Naive thymus-derived CD8-positive, alpha-beta T cell (primary cell): ENCODE measurements around the gene MPPED1. TPM values are rescaled to one million over a fixed set of nuclear protein-coding genes. Genes with fewer than 3 reads are reported as not detected.

Source experiments
- ATAC-seq, 2 donors: fragments of 150-1000 bp; cut with Tn5 transposase in 1 of 2; sonication (Bioruptor Pico), chemical (Tn5 transposase) in 1 of 2; 1 replicate in 1 of 2; 2 replicates in 1 of 2; pipeline ENCODE4 v1.10.0; 2021; ENCODE audit warnings: mild to moderate bottlenecking in 2 of 2, moderate library complexity in 2 of 2
- POLR2A ChIA-PET: fragments of 350-600 bp; sonication (Branson Sonifier 250); formaldehyde crosslinking; loops from one replicate; lab custom pipeline; 2021; ENCODE audit warnings: antibody characterized with exemption; lab: Charles Lee
- DNase-seq, 10 donors: peaks; one replicate each; pipeline versions ENCODE4 v3.0.0 to v3.0.0-alpha.2; 2020 to 2022
- H3K27ac Mint-ChIP-seq, 10 donors: one replicate each; pipeline ENCODE4 v1.8.0; 2020 to 2022; ENCODE audit warnings: mild to moderate bottlenecking in 10 of 10, mixed read lengths in 10 of 10, moderate library complexity in 4 of 10, inconsistent platforms in 1 of 10
- H3K27me3 Mint-ChIP-seq, 5 donors: one replicate each; pipeline ENCODE4 v1.8.0; 2021 to 2022; ENCODE audit warnings: mixed read lengths in 5 of 5
- H3K36me3 Mint-ChIP-seq, 3 donors: one replicate each; pipeline ENCODE4 v1.8.0; 2020 to 2022; ENCODE audit warnings: mixed read lengths in 3 of 3, mild to moderate bottlenecking in 2 of 3, inconsistent platforms in 1 of 3
- H3K4me1 Mint-ChIP-seq, 4 donors: one replicate each; pipeline ENCODE4 v1.8.0; 2021 to 2022; ENCODE audit warnings: mixed read lengths in 4 of 4
- H3K4me3 Mint-ChIP-seq, 10 donors: one replicate each; pipeline ENCODE4 v1.8.0; 2020 to 2022; ENCODE audit warnings: mild to moderate bottlenecking in 10 of 10, mixed read lengths in 10 of 10, moderate library complexity in 6 of 10, inconsistent platforms in 1 of 10
- H3K9me3 Mint-ChIP-seq, 9 donors: one replicate each; pipeline ENCODE4 v1.8.0; 2020 to 2022; ENCODE audit warnings: mixed read lengths in 9 of 9, mild to moderate bottlenecking in 3 of 9, inconsistent platforms in 1 of 9, moderate library complexity in 1 of 9
- polyA plus RNA-seq, 3 donors: library from polyadenylated mRNA; unstranded; fragments of 300-500 nt; fragmentation: Illumina TruSeq; gene quantifications; one replicate each; pipeline ENCODE4 v1.2.3, GENCODE V29; 2021
- total RNA-seq, 8 experiments: library from RNA in 2 of 8; stranded (reverse) in 2 of 8; gene quantifications; one replicate each; pipeline ENCODE4 v1.2.3 and lab custom pipeline; 2021 to 2026

Gene MPPED1
- total and polyA plus RNA-seq, 5 experiments from 2014 or later = 0.03 TPM; not detected in 4

- no peak overlapping the region for H3K4me3 Mint-ChIP-seq
- ATAC-seq (no peak), DNase-seq (no peak)
- no peaks in the 10 kb centered on the region for H3K36me3 Mint-ChIP-seq
- peaks cover 0 to 4% (median 0%) of the 10 kb centered on the region in 9 donors for H3K9me3 Mint-ChIP-seq
- peaks cover 32 to 66% (median 34%) of the 10 kb centered on the region in 5 donors for H3K27me3 Mint-ChIP-seq
- POLR2A ChIA-PET = no interaction called here
- no peaks in the 10 kb centered on the region for H3K4me1 Mint-ChIP-seq
- no peak overlapping the region for H3K27ac Mint-ChIP-seq
Observed at GRCh38 chr22:43471606-43472135, 59.9 kb downstream of the MPPED1 start.

- H3K4me3 Mint-ChIP-seq = no peak overlapping the region
- H3K27me3 Mint-ChIP-seq = peaks cover 22 to 53% (median 25%) of the 10 kb centered on the region in 5 donors
- ATAC-seq = no peak
- H3K36me3 Mint-ChIP-seq = no peaks in the 10 kb centered on the region
- POLR2A ChIA-PET = no interaction called here
- no peaks in the 10 kb centered on the region for H3K4me1 Mint-ChIP-seq
- H3K9me3 Mint-ChIP-seq = peaks cover 0 to 2% (median 0%) of the 10 kb centered on the region in 9 donors
- no peak for DNase-seq
- H3K27ac Mint-ChIP-seq = no peak overlapping the region
Observed at GRCh38 chr22:43473031-43473430, 61.2 kb downstream of the MPPED1 start.

- Mint-ChIP-seq H3K36me3 (no peaks in the 10 kb centered on the region), H3K4me3 (no peak overlapping the region), H3K4me1 (peaks cover 0 to 2% (median 0%) of the 10 kb centered on the region in 4 donors), H3K27ac (no peak overlapping the region), H3K27me3 (peaks cover 20 to 49% (median 21%) of the 10 kb centered on the region in 5 donors), H3K9me3 (peaks cover 0 to 2% (median 0%) of the 10 kb centered on the region in 9 donors)
- ATAC-seq = no peak
- POLR2A ChIA-PET = no interaction called here
- DNase-seq = peak in 1 of 10 donors; percentile 37
Observed at GRCh38 chr22:43473441-43473840, 61.6 kb downstream of the MPPED1 start.

GRCh38 chr22:43474161-43475101 is 62.6 kb downstream of the MPPED1 start:
- Mint-ChIP-seq H3K4me3 (no peak overlapping the region), H3K9me3 (peaks cover 0 to 2% (median 0%) of the 10 kb centered on the region in 9 donors), H3K27ac (no peak overlapping the region), H3K27me3 (peaks cover 11 to 39% (median 17%) of the 10 kb centered on the region in 5 donors), H3K36me3 (no peaks in the 10 kb centered on the region), H3K4me1 (peaks cover 0 to 4% (median 1%) of the 10 kb centered on the region in 4 donors)
- ATAC-seq (no peak), DNase-seq (peak in 1 of 10 donors; percentile 50)
- POLR2A ChIA-PET = interaction anchor here (1.1 kb wide), 1 partner anchor 13 kb away, joined by 3 read pairs; no protein-coding TSS in a partner anchor

- Mint-ChIP-seq H3K9me3 (no peaks in the 10 kb centered on the region), H3K4me1 (peaks cover 0 to 15% (median 10%) of the 10 kb centered on the region in 4 donors), H3K27ac (no peak overlapping the region), H3K36me3 (no peaks in the 10 kb centered on the region), H3K4me3 (no peak overlapping the region), H3K27me3 (peaks cover 2 to 28% (median 6%) of the 10 kb centered on the region in 5 donors)
- POLR2A ChIA-PET = no interaction called here
- no peak for ATAC-seq
- no peak for DNase-seq
Observed at GRCh38 chr22:43475549-43476076, 63.8 kb downstream of the MPPED1 start.

GRCh38 chr22:43476341-43476740 is 64.5 kb downstream of the MPPED1 start:
- ATAC-seq = no peak
- no peak overlapping the region for H3K27ac Mint-ChIP-seq
- no peak overlapping the region for H3K4me3 Mint-ChIP-seq
- H3K36me3 Mint-ChIP-seq = no peaks in the 10 kb centered on the region
- H3K27me3 Mint-ChIP-seq = peaks cover 0 to 21% (median 2%) of the 10 kb centered on the region in 5 donors
- H3K4me1 Mint-ChIP-seq = peaks cover 3 to 19% (median 16%) of the 10 kb centered on the region in 4 donors
- no peak for DNase-seq
- H3K9me3 Mint-ChIP-seq = no peaks in the 10 kb centered on the region
- POLR2A ChIA-PET = no interaction called here

GRCh38 chr22:43476751-43477725 is 65.2 kb downstream of the MPPED1 start:
- Mint-ChIP-seq H3K27ac (no peak overlapping the region), H3K27me3 (peaks cover 0 to 15% (median 2%) of the 10 kb centered on the region in 5 donors), H3K9me3 (no peaks in the 10 kb centered on the region), H3K4me1 (peaks cover 8 to 26% (median 22%) of the 10 kb centered on the region in 4 donors), H3K36me3 (no peaks in the 10 kb centered on the region), H3K4me3 (no peak overlapping the region)
- no peak for ATAC-seq
- POLR2A ChIA-PET = no interaction called here
- peak in 1 of 10 donors; percentile 24 for DNase-seq

GRCh38 chr22:43477966-43478365 is 66.2 kb downstream of the MPPED1 start:
- Mint-ChIP-seq H3K27ac (no peak overlapping the region), H3K4me1 (peaks cover 8 to 28% (median 23%) of the 10 kb centered on the region in 4 donors), H3K9me3 (no peaks in the 10 kb centered on the region), H3K27me3 (peaks cover 0 to 10% (median 0%) of the 10 kb centered on the region in 5 donors), H3K36me3 (no peaks in the 10 kb centered on the region), H3K4me3 (no peak overlapping the region)
- DNase-seq (peak in 1 of 10 donors; percentile 23), ATAC-seq (no peak)
- POLR2A ChIA-PET = no interaction called here

GRCh38 chr22:43478621-43479300 is 66.9 kb downstream of the MPPED1 start:
- no peaks in the 10 kb centered on the region for H3K9me3 Mint-ChIP-seq
- H3K36me3 Mint-ChIP-seq = no peaks in the 10 kb centered on the region
- DNase-seq = peak in 1 of 10 donors; percentile 58
- H3K27ac Mint-ChIP-seq = peak overlapping the region in 2 of 10 donors; percentile 3 to 82
- POLR2A ChIA-PET = no interaction called here
- peak overlapping the region in 1 of 10 donors; percentile 44 for H3K4me3 Mint-ChIP-seq
- no peak for ATAC-seq
- peaks cover 0 to 5% (median 0%) of the 10 kb centered on the region in 5 donors for H3K27me3 Mint-ChIP-seq
- H3K4me1 Mint-ChIP-seq = peaks cover 8 to 28% (median 23%) of the 10 kb centered on the region in 4 donors

GRCh38 chr22:43479301-43479950 is 67.6 kb downstream of the MPPED1 start:
- H3K9me3 Mint-ChIP-seq = no peaks in the 10 kb centered on the region
- POLR2A ChIA-PET = no interaction called here
- peak in 1 of 10 donors; percentile 18 for DNase-seq
- H3K27me3 Mint-ChIP-seq = peaks cover 0 to 3% (median 0%) of the 10 kb centered on the region in 5 donors
- peak overlapping the region in 4 of 10 donors; percentile 6 to 82 (median 48) for H3K27ac Mint-ChIP-seq
- peaks cover 8 to 28% (median 23%) of the 10 kb centered on the region in 4 donors for H3K4me1 Mint-ChIP-seq
- ATAC-seq = no peak
- no peaks in the 10 kb centered on the region for H3K36me3 Mint-ChIP-seq
- peak overlapping the region in 1 of 10 donors; percentile 44 for H3K4me3 Mint-ChIP-seq

- POLR2A ChIA-PET = no interaction called here
- no peaks in the 10 kb centered on the region for H3K9me3 Mint-ChIP-seq
- ATAC-seq (no peak), DNase-seq (peak in 1 of 10 donors; percentile 37)
- no peaks in the 10 kb centered on the region for H3K36me3 Mint-ChIP-seq
- H3K27me3 Mint-ChIP-seq = no peaks in the 10 kb centered on the region
- H3K4me3 Mint-ChIP-seq = peak overlapping the region in 1 of 10 donors; percentile 7
- peaks cover 8 to 28% (median 23%) of the 10 kb centered on the region in 4 donors for H3K4me1 Mint-ChIP-seq
- H3K27ac Mint-ChIP-seq = peak overlapping the region in 6 of 10 donors; percentile 6 to 63 (median 52)
Observed at GRCh38 chr22:43479962-43480361, 68.1 kb downstream of the MPPED1 start.
